IMR-90 (cell line): ENCODE measurements around the gene EDIL3. TPM values are rescaled to one million over a fixed set of nuclear protein-coding genes. Genes with fewer than 3 reads are reported as not detected.

Experiments
- ATAC-seq: fragments of 200-7000 bp; cut with Tn5 transposase; 2 replicates; pipeline ENCODE4 v1.9.1; 2020; ENCODE audit warnings: low read depth, mild to moderate bottlenecking, moderate library complexity
- BruUV-seq: library from RNA; stranded (reverse); fragments of 400-500 nt; replicated peaks from 2 replicates; lab custom pipeline; 2021; lab: Mats Ljungman, UMichigan
- CTCF ChIA-PET: fragments of 300-600 bp; formaldehyde crosslinking; extraction: SDS; loops from one replicate; lab custom pipeline; 2021; ENCODE audit warnings: antibody characterized with exemption; lab: Yijun Ruan, JAX
- POLR2A ChIA-PET: fragments of 300-600 bp; sonication (Branson Sonifier 250); formaldehyde crosslinking; loops from one replicate; lab custom pipeline; 2022; ENCODE audit warnings: antibody characterized with exemption; ENCODE audit not compliant: unreplicated experiment; lab: Charles Lee
- DNase-seq: peaks from one replicate; pipeline ENCODE4 v3.0.0; 2013
- H2AFZ ChIP-seq: replicated peaks from 2 replicates; pipeline ENCODE3; 2013; ENCODE audit warnings: low read length, mild to moderate bottlenecking; ENCODE audit not compliant: poor library complexity
- H2AK5ac ChIP-seq: 2 replicates; pipeline ENCODE4 v1.6.1; 2013; ENCODE audit warnings: low read depth, low read length, inconsistent platforms
- H2AK9ac ChIP-seq: replicated peaks from 2 replicates; pipeline ENCODE3; 2013; ENCODE audit warnings: mild to moderate bottlenecking, low read depth, low read length, moderate library complexity; ENCODE audit not compliant: poor library complexity
- H2BK120ac ChIP-seq: 2 replicates; pipeline ENCODE4 v1.6.1; 2013; ENCODE audit warnings: low read depth, low read length, inconsistent platforms
- H2BK15ac ChIP-seq: 3 replicates; pipeline ENCODE4 v1.6.1; 2013; ENCODE audit warnings: low read depth, low read length, inconsistent platforms
- H2BK20ac ChIP-seq: 2 replicates; pipeline ENCODE4 v1.6.1; 2013; ENCODE audit warnings: low read depth, mild to moderate bottlenecking, inconsistent platforms, low read length, moderate library complexity
- H2BK5ac ChIP-seq: 2 replicates; pipeline ENCODE4 v1.6.1; 2013; ENCODE audit warnings: mild to moderate bottlenecking, low read depth, low read length, inconsistent platforms; ENCODE audit not compliant: poor library complexity, severe bottlenecking
- H3K14ac ChIP-seq: replicated peaks from 2 replicates; pipeline ENCODE4 v1.6.1; 2013; ENCODE audit warnings: low read depth, low read length, inconsistent platforms
- H3K18ac ChIP-seq: 2 replicates; pipeline ENCODE4 v1.6.1; 2013; ENCODE audit warnings: low read depth, low read length, control low read depth
- H3K23ac ChIP-seq: 2 replicates; pipeline ENCODE4 v1.6.1; 2013; ENCODE audit warnings: low read depth, low read length, inconsistent platforms
- H3K27ac ChIP-seq: 2 replicates; pipeline ENCODE4 v1.5.1; 2013; ENCODE audit warnings: mild to moderate bottlenecking, control low read depth, low read length; ENCODE audit not compliant: insufficient read depth
- H3K27me3 ChIP-seq: 2 replicates; pipeline ENCODE4 v1.6.1; 2013; ENCODE audit warnings: low read length; ENCODE audit not compliant: control insufficient read depth, insufficient read depth
- H3K36me3 ChIP-seq: 2 replicates; pipeline ENCODE4 v1.6.1; 2013; ENCODE audit warnings: low read length, mixed read lengths; ENCODE audit not compliant: control insufficient read depth, insufficient read depth
- H3K4ac ChIP-seq: 2 replicates; pipeline ENCODE4 v1.6.1; 2013; ENCODE audit warnings: low read depth, low read length, inconsistent platforms
- H3K4me1 ChIP-seq: 2 replicates; pipeline ENCODE4 v1.6.1; 2013; ENCODE audit warnings: low read length, mixed read lengths; ENCODE audit not compliant: control insufficient read depth, insufficient read depth
- H3K4me2 ChIP-seq: 2 replicates; pipeline ENCODE4 v1.6.1; 2013; ENCODE audit warnings: low read depth, mild to moderate bottlenecking, control low read depth, low read length, moderate library complexity
- H3K4me3 ChIP-seq: 2 replicates; pipeline ENCODE4 v1.5.1; 2013; ENCODE audit warnings: low read depth, mild to moderate bottlenecking, control low read depth, low read length, moderate library complexity; ENCODE audit not compliant: insufficient read depth
- H3K56ac ChIP-seq: 2 replicates; pipeline ENCODE4 v1.6.1; 2013; ENCODE audit warnings: low read length, inconsistent platforms; ENCODE audit not compliant: insufficient read depth; ENCODE audit errors: extremely low read depth
- H3K79me1 ChIP-seq, 2 experiments: 2 replicates each; pipeline ENCODE4 v1.6.1; 2013; ENCODE audit warnings: low read length in 2 of 2, inconsistent platforms in 1 of 2, low read depth in 1 of 2
- H3K9ac ChIP-seq: 2 replicates; pipeline ENCODE4 v1.6.1; 2013; ENCODE audit warnings: low read depth, low read length, control low read depth
- H3K9me1 ChIP-seq: 2 replicates; pipeline ENCODE4 v1.6.1; 2013; ENCODE audit warnings: low read length, inconsistent platforms; ENCODE audit not compliant: insufficient read depth
- H3K9me3 ChIP-seq: 2 replicates; pipeline ENCODE4 v1.6.1; 2013; ENCODE audit warnings: low read length; ENCODE audit not compliant: control insufficient read depth, insufficient read depth
- H4K20me1 ChIP-seq: 2 replicates; pipeline ENCODE4 v1.6.1; 2013; ENCODE audit warnings: low read length, inconsistent platforms; ENCODE audit not compliant: insufficient read depth
- H4K5ac ChIP-seq: 2 replicates; pipeline ENCODE4 v1.6.1; 2013; ENCODE audit warnings: mild to moderate bottlenecking, low read depth, low read length, control low read depth
- H4K8ac ChIP-seq, 2 experiments: 2 replicates each; pipeline ENCODE4 v1.6.1; 2013; ENCODE audit warnings: low read depth in 2 of 2, low read length in 2 of 2, control low read depth in 1 of 2, inconsistent platforms in 1 of 2
- H4K91ac ChIP-seq: 2 replicates; pipeline ENCODE4 v1.6.1; 2013; ENCODE audit warnings: low read depth, low read length, inconsistent platforms; ENCODE audit not compliant: insufficient read depth
- BHLHE40 ChIP-seq: fragments of 150-350 bp; IDR thresholded peaks from 2 replicates; pipeline ENCODE4 v1.6.1; 2016; ENCODE audit warnings: mild to moderate bottlenecking, low read depth, low read length
- CEBPB ChIP-seq: IDR thresholded peaks from 2 replicates; pipeline ENCODE4 v1.6.1; 2012; ENCODE audit warnings: low read depth, low read length, improper control_type of control experiment
- CHD1 ChIP-seq: IDR thresholded peaks from 2 replicates; pipeline ENCODE4 v1.6.1; 2012; ENCODE audit warnings: low read depth, low read length, improper control_type of control experiment
- FOS ChIP-seq: fragments of 150-350 bp; IDR thresholded peaks from 2 replicates; pipeline ENCODE4 v1.6.1; 2016; ENCODE audit warnings: low read depth, low read length
- MAFK ChIP-seq: IDR thresholded peaks from 2 replicates; pipeline ENCODE4 v1.6.1; 2012; ENCODE audit warnings: low read depth, low read length, improper control_type of control experiment
- MAZ ChIP-seq: IDR thresholded peaks from 2 replicates; pipeline ENCODE4 v1.6.1; 2012; ENCODE audit warnings: low read depth, mild to moderate bottlenecking, low read length, improper control_type of control experiment, moderate library complexity, borderline replicate concordance
- MXI1 ChIP-seq: IDR thresholded peaks from 2 replicates; pipeline ENCODE4 v1.6.1; 2012; ENCODE audit warnings: low read depth, mild to moderate bottlenecking, low read length, moderate library complexity, borderline replicate concordance
- NFE2L2 ChIP-seq: fragments of 150-350 bp; IDR thresholded peaks from 2 replicates; pipeline ENCODE4 v1.6.1; 2016; ENCODE audit warnings: low read depth, mild to moderate bottlenecking, low read length
- POLR2A ChIP-seq: IDR thresholded peaks from 2 replicates; pipeline ENCODE4 v1.6.1; 2012; ENCODE audit warnings: mild to moderate bottlenecking, low read depth, low read length
- RAD21 ChIP-seq: IDR thresholded peaks from 2 replicates; pipeline ENCODE4 v1.6.1; 2012; ENCODE audit warnings: low read length, improper control_type of control experiment
- RCOR1 ChIP-seq: IDR thresholded peaks from 2 replicates; pipeline ENCODE4 v1.6.1; 2012; ENCODE audit warnings: mild to moderate bottlenecking, low read length, improper control_type of control experiment; ENCODE audit not compliant: insufficient replicate concordance
- RFX5 ChIP-seq: IDR thresholded peaks from 2 replicates; pipeline ENCODE4 v1.8.0; 2012; ENCODE audit warnings: low read depth, mild to moderate bottlenecking, low read length, moderate library complexity
- SMC3 ChIP-seq: fragments of 150-350 bp; IDR thresholded peaks from 2 replicates; pipeline ENCODE4 v1.6.1; 2016; ENCODE audit warnings: low read depth, mild to moderate bottlenecking, antibody characterized with exemption, low read length, moderate library complexity
- WGBS, 2 experiments: methylation state at CpG; one replicate each; pipeline versions ENCODE4 v1.1.5 to v1.1.7; 2013; ENCODE audit warnings: missing lambda C conversion rate in 2 of 2; ENCODE audit not compliant: insufficient read length in 1 of 2; ENCODE audit errors: extremely low coverage in 2 of 2; 5-methylcytosine and 5-hydroxymethylcytosine counted together
- dilution Hi-C: fragments of 300-500 bp; cut with HindIII; formaldehyde crosslinking; loops from one replicate; pipeline ENCODE4 v1.14.3; 2018; ENCODE audit warnings: low sequenced_read_pairs; ENCODE audit not compliant: unreplicated experiment
- in situ Hi-C: fragments of 300-500 bp; cut with MboI; formaldehyde crosslinking; loops from 3 replicates; pipeline ENCODE4 v1.14.3; 2019; ENCODE audit warnings: low sequenced_read_pairs, inconsistent platforms, mixed read lengths
- intact Hi-C: fragments of 100-400 bp; cut with micrococcal nuclease; formaldehyde crosslinking; loops from 2 replicates; pipeline ENCODE4 v1.10.0; 2022
- polyA plus RNA-seq, 3 experiments: library from polyadenylated mRNA; depleted of rRNA; stranded (reverse); fragments of >200 nt; gene quantifications; 2 replicates each; pipeline ENCODE4 v1.2.3, GENCODE V29; 2012; ENCODE audit warnings: low replicate concordance in 1 of 3
- total RNA-seq: library from RNA; depleted of rRNA; stranded (reverse); fragments of >200 nt; gene quantifications from 2 replicates; pipeline ENCODE4 v1.2.3, GENCODE V29; 2012
- TF ChIP-seq, protein P1 (sequence below): fragments of 150-350 bp; IDR thresholded peaks from 2 replicates; pipeline ENCODE4 v1.6.1; 2017; ENCODE audit warnings: mild to moderate bottlenecking, antibody characterized with exemption, low read length, low read depth
- TF ChIP-seq, protein P2 (sequence below): conservative IDR thresholded peaks from 2 replicates; pipeline ENCODE4 v1.5.1; 2012; ENCODE audit warnings: mild to moderate bottlenecking, low read depth, low read length, improper control_type of control experiment
- TF ChIP-seq, protein P3 (sequence below): fragments of 150-350 bp; IDR thresholded peaks from 2 replicates; pipeline ENCODE4 v1.6.1; 2016; ENCODE audit warnings: low read depth, mild to moderate bottlenecking, low read length, moderate library complexity, borderline replicate concordance

The EDIL3 gene
- total and polyA plus RNA-seq, 2 of the 4 experiments (the other 2 are of a cell fraction), result 55.5 to 82.8 TPM

DNA sequence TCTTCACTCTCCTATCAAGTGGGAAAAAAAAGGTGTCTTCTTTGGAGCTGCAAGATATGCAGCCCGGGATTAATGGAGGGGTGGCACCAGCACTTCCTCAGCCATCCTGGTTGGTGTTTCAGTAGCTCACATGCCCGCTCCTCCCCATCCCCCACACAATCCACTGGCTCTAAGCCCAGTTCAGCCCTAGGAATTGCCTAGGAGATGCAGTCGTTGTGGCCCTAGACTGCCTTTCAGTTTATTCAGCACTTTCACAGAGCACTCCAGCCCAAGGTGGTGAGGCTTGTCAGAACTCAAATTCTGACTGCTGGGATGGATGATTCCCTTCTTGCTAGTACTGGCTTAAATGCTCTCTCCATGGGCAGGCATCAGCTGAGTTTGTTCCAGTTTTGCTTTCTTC is 35.1 kb upstream of the EDIL3 start:
- no peaks in the 10 kb centered on the region for H3K9me1 ChIP-seq
- H2AK9ac ChIP-seq, result no peak overlapping the region
- H3K23ac ChIP-seq, result no peak overlapping the region
- BruUV-seq, result no TSS peak
- H3K79me1 ChIP-seq, result no peaks in the 10 kb centered on the region
- H4K20me1 ChIP-seq, result no peaks in the 10 kb centered on the region
- no peak for ATAC-seq
- no peak overlapping the region for H2BK5ac ChIP-seq
- no peak overlapping the region for H3K56ac ChIP-seq
- dilution Hi-C loops (no loop called here), in situ Hi-C loops (no loop called here), intact Hi-C loops (no loop called here)
- CTCF ChIA-PET, result no interaction called here
- H3K14ac ChIP-seq, result no peak overlapping the region
- H3K4me1 ChIP-seq, result no peaks in the 10 kb centered on the region
- no peak overlapping the region for H3K4me3 ChIP-seq
- no peaks in the 10 kb centered on the region for H3K9me3 ChIP-seq
- no peak overlapping the region for H2AK5ac ChIP-seq
- H3K4me2 ChIP-seq, result no peak overlapping the region
- no peak overlapping the region for H3K18ac ChIP-seq
- H3K9ac ChIP-seq, result no peak overlapping the region
- H3K36me3 ChIP-seq, result no peaks in the 10 kb centered on the region
- no peak overlapping the region for H2BK120ac ChIP-seq
- no peak overlapping the region for H4K91ac ChIP-seq
- no peak overlapping the region for H4K8ac ChIP-seq
- no peak for DNase-seq
- POLR2A ChIA-PET, result no interaction called here
- WGBS, 2 experiments, result no CpG with 5 or more reads among the region's 3 CpGs
- H2AFZ ChIP-seq, result no peak overlapping the region
- no peak overlapping the region for H2BK15ac ChIP-seq
- H2BK20ac ChIP-seq, result no peak overlapping the region
- no peak overlapping the region for H3K4ac ChIP-seq
- no peaks in the 10 kb centered on the region for H3K27me3 ChIP-seq
- no peak for TF ChIP-seq RFX5
- TF ChIP-seq, protein P1, sequence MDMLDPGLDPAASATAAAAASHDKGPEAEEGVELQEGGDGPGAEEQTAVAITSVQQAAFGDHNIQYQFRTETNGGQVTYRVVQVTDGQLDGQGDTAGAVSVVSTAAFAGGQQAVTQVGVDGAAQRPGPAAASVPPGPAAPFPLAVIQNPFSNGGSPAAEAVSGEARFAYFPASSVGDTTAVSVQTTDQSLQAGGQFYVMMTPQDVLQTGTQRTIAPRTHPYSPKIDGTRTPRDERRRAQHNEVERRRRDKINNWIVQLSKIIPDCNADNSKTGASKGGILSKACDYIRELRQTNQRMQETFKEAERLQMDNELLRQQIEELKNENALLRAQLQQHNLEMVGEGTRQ, result no peak
- TF ChIP-seq CHD1, result no peak
- no peak for TF ChIP-seq RAD21
- TF ChIP-seq POLR2A, result no peak
- TF ChIP-seq, protein P2, sequence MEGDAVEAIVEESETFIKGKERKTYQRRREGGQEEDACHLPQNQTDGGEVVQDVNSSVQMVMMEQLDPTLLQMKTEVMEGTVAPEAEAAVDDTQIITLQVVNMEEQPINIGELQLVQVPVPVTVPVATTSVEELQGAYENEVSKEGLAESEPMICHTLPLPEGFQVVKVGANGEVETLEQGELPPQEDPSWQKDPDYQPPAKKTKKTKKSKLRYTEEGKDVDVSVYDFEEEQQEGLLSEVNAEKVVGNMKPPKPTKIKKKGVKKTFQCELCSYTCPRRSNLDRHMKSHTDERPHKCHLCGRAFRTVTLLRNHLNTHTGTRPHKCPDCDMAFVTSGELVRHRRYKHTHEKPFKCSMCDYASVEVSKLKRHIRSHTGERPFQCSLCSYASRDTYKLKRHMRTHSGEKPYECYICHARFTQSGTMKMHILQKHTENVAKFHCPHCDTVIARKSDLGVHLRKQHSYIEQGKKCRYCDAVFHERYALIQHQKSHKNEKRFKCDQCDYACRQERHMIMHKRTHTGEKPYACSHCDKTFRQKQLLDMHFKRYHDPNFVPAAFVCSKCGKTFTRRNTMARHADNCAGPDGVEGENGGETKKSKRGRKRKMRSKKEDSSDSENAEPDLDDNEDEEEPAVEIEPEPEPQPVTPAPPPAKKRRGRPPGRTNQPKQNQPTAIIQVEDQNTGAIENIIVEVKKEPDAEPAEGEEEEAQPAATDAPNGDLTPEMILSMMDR, result no peak
- no peak for TF ChIP-seq NFE2L2
- TF ChIP-seq, protein P3, sequence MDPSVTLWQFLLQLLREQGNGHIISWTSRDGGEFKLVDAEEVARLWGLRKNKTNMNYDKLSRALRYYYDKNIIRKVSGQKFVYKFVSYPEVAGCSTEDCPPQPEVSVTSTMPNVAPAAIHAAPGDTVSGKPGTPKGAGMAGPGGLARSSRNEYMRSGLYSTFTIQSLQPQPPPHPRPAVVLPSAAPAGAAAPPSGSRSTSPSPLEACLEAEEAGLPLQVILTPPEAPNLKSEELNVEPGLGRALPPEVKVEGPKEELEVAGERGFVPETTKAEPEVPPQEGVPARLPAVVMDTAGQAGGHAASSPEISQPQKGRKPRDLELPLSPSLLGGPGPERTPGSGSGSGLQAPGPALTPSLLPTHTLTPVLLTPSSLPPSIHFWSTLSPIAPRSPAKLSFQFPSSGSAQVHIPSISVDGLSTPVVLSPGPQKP, result no peak
- no peak for TF ChIP-seq SMC3
- TF ChIP-seq MXI1, result no peak
- TF ChIP-seq CEBPB, result no peak
- no peak for TF ChIP-seq MAZ
- TF ChIP-seq FOS, result no peak
- no peak for TF ChIP-seq RCOR1
- TF ChIP-seq BHLHE40, result no peak
- no peak for TF ChIP-seq MAFK
- no peak overlapping the region for H3K27ac ChIP-seq
- no peak overlapping the region for H4K5ac ChIP-seq
